ENCODE results near the gene DRAXIN.
A peak's percentile ranks its signal among the peaks of the same experiment; 100 is the strongest.

DRAXIN gene

DNA sequence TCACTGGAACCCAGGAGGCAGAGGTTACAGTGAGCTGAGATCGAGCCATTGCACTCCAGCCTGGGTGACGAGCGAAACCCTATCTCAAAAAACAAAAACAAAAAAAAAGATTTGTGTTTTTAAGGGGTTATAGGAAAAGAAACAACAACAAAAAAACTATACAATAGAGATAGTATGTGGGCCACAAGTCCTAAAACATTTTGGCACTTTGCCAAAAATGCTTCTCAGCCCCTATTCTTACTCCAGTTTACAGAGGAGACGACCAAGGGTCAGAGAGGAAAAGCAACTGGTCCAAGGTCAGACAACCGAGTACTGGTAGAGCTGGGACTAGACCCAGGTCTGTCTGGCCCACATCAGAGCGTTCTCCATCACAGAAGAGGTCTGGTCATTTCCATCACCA is 33.9 kb upstream of the DRAXIN start:
- DNase-seq (ENCODE audit: low read depth): no peak

DNA sequence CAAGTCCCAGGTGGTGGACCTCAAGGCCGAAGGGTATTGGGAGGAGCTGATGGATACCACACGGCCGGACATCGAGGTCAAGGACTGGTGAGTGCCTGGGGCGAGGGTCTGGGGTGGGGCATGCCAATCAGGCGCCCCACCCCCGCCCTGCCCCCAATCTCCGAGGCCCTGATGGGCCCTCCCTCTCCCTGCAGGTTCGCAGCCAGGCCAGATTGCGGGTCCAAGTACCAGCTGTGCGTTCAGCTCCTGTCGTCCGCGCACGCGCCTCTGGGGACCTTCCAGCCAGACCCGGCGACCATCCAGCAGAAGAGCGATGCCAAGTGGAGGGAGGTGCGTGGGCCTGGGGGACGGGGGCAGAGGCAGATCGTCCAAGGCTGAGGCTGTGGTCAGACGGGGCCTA is 33.0 kb upstream of the DRAXIN start:
- no peak for DNase-seq (ENCODE audit: low read depth)

DNA sequence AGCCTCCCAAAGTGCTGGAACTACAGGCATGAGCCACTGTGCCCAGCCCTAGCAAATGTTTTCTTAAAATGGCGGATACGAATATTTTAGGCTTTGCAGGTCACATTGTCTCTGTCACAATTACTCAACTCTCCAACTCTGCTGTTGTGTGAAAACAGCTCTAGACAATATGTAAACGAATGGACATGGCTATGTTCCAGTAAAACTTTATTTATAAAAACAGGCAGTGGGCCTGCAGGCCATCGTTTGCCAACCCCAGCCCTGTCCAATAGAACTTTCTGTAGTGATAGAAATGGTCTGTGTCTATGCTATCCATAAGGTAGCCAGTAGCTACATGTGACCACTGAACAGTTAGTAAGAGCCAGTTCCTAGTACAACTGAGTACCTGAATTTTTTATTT is 31.8 kb upstream of the DRAXIN start:
- DNase-seq (ENCODE audit: low read depth): no peak

DNA sequence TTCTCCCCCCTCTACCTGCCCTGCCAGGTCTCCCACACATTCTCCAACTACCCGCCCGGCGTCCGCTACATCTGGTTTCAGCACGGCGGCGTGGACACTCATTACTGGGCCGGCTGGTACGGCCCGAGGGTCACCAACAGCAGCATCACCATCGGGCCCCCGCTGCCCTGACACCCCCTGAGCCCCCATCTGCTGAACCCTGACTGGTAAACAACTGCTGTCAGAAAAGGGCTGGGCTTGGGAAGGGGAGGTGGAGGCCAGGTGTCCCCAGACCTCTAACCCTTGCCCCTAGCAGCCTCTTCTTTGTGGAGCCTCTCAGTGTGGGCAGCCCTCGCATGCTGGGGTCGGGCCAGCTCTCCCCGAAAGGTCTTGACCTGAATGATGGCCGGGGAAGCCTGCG is 30.4 kb upstream of the DRAXIN start:
- no peak for DNase-seq (ENCODE audit: low read depth)

DNA sequence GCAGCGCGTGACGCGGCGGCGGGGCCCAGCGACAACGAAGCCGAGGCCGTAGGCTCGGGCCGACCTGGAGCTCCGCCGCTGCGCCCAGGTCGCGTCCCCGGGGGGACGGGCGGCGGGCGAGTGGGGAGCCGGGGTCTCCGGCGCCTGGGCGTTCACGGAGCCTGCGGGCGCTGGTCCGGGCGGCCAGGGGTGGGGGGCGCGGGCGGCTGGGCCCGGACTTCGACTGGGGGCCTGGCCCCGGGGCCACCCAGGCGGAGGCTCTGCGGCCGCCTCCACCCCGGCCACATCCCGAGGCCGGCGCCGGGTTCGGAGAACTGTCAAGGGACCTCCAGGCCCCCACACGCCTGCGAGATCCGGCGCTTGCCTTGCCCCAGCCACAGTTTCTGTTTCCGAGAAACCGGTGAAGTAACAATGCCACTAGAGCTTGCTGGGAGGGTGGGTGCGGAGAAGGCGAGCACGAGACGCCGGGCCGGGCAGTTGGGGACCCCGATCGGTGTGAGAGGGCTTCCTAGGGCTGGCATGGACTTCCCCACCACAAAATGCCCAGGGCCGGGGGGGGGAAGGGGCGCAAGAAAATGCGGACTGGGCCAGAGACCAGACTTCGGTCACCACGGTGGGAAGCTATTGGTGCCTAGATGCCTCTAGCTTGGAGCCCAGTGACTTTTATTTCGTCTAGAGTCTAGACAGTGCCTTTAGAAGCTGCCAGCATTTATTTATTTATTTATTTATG is 27.0 kb upstream of the DRAXIN start:
- no peak for DNase-seq (ENCODE audit: low read depth)

DNA sequence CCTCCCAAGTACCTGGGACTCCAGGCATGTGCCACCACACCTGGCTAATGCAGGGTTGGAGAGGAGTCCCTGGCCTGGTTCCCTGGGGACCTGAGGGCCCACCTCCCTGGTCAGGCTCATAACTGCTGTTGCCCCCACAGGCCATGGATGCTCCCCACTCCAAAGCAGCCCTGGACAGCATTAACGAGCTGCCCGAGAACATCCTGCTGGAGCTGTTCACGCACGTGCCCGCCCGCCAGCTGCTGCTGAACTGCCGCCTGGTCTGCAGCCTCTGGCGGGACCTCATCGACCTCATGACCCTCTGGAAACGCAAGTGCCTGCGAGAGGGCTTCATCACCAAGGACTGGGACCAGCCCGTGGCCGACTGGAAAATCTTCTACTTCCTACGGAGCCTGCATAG is 23.0 kb upstream of the DRAXIN start:
- no peak for DNase-seq (ENCODE audit: low read depth)

DNA sequence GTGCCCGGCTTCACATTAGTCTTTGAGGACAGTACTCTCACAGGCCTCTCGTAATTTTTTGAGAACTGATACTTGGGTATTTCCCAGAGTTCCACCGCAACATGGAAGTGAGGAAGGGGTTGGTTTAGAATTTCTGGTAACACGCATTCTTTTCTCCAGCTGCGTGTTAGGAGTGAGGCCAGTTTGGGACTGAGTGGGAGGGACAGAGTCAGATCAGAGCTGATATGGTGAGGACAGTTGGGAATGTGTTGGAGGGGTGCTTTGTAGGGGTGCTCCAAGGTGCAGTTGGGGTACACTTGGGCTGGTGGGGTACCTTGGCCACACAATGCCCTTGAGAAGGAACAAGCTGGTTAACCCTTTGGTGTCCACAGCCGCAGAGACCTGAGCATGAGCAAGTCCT is 20.8 kb upstream of the DRAXIN start:
- no peak for DNase-seq (ENCODE audit: low read depth)

DNA sequence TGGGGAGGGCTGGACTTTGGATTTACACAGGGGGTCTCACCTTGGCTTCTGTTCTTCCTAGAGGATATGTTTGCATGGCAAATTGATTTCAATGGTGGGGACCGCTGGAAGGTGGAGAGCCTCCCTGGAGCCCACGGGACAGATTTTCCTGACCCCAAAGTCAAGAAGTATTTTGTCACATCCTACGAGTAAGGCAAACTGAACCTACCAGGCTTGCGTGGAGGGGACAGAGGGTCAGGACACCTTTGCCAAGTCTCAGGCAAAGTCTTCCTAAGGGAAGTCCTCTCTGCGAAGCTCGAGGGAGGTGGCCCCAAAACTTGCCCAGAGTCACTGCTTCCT is 20.3 kb upstream of the DRAXIN start:
- DNase-seq (ENCODE audit: low read depth): no peak

DNA sequence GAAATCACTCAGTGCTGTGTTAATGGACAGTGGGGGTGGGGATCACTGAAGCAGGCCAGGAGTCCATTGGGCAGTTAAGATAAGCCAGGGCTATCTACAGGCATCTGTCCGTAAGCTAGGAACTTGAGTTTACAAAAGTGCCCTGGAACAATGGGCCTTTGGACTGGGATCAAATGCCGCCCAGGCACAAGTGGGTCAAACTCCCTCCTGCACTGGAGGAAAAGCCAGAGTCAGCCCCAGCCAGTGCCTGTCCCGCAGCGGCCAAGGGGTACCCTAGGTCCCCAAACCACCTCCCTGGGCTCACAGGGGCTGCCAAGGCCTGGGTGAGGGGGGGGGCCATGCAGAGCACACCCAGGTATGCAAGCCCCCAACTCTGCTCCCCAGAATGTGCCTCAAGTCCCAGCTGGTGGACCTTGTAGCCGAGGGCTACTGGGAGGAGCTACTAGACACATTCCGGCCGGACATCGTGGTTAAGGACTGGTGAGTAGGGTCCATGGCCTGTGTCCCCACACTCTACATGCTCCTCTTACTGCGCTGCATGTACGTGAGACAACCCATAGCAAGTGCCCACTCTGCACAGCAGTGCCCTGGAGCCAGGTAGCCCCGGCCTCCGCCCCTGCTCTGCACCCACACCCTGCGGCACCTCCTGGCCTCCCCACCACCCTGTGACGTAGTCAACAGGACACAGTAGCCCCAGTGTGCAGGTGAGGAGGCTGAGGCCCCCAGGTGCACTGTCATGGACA is 19.8 kb upstream of the DRAXIN start:
- DNase-seq (ENCODE audit: low read depth): no peak

DNA sequence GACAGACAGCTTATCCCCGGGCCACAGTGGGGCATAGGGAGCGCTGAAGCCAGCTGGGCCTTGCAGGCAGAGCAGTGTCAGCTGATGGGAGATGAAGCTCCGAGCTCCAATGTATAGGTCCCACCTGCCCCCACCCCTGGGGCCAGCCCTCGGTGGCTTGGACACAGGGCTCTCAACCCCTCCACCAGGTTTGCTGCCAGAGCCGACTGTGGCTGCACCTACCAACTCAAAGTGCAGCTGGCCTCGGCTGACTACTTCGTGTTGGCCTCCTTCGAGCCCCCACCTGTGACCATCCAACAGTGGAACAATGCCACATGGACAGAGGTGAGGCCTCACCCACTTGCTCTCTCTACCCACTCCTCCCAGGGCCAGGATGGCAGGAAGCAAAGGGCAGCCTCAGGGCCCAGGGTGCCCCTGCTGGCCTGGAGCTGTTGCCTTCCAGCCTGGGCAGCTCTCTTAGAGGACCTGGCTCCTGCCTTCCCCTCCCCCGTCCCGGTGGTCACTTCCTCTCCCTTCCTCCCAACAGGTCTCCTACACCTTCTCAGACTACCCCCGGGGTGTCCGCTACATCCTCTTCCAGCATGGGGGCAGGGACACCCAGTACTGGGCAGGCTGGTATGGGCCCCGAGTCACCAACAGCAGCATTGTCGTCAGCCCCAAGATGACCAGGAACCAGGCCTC is 18.3 kb upstream of the DRAXIN start:
- DNase-seq (ENCODE audit: low read depth): no peak

DNA sequence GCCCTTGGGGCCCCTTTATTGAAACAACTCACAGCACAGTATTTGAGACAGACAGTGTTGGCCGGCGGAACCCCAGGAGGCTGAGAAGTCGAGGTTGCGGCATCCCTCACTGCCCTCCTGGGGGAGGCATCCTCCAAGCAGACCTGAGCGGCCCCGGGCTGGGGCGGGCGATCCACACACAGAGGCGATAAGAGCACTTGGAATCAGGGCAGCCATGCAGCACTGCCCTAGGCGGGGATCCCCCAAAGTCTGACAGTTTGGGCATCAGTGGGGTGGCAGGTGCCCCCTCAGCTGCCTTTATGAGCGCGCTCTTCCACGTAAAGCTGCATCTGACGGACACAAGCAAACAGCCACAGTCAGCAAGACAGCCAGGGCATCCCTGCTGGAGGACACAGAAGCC is 17.0 kb upstream of the DRAXIN start:
- DNase-seq (ENCODE audit: low read depth): no peak

DNA sequence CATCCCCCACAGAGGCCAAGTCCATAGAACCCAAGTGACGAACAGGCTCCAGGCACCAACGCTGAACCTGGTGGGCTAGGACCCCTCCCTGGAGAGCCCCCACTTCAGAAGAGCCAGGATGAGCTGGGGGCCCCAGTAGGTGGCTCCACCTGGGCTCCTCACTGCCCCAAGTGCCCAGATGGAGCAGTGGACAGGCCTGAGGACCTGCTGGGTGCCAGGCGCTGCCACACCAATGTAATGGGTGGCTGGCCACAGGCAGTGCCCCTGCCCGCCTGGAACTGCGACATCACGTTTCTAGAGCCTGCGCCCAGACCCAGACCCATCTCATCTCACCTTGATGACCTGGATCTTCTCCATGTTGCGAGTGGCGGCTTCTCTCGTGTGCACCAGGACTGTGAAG is 16.2 kb upstream of the DRAXIN start:
- DNase-seq (ENCODE audit: low read depth): no peak

DNA sequence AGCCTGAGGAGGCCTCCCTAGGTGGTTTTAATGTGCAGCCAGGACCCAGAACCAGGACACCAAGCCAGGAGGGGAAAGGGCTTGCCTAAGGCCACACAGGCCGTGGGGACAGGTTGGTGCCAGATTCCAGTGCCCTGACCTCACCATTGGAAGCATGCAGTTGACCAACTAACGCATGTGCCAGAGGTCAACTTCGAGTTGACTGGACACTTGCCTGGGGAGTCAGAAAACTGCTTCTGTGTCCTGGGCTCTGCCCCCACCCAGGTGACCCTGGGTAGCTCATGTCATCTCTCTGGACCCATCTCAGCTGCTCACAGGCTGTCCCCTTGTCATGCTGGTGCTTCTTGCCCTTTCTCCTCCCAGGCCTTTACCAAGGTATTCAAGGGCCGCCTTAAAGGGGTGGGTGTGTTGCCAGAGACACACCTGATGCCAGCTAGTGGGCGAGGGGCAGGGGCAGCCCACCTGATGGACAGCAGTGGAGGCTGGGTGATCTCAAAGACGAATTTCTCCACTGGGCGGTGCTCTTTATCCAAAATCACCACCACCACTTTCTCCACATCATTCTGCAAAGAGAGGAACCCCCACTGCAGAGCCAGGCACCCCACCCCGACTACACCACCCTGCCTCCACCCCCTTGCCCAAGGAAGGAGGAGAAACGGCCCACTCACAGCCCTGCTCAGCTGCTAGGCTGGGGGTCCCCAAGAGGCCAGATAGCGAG is 15.0 kb upstream of the DRAXIN start:
- DNase-seq (ENCODE audit: low read depth): no peak

DNA sequence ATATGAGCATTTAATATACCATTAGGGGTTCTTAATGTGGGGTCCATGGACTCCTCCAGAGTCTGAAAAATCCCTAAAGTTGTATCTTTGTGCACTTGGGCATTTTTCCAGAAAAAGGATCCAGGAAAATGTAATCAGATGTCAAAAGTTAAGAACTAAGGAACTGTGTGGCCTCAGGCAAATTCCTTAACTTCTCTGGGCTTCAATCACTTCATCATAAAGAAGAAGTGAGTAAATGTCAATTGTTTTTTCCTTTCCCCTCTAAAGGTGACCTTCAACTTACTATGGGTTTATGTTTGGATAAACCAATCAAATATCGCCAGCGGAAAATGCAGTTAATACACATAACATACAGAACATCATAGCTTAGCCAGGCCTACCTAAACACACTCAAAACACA is 13.1 kb upstream of the DRAXIN start:
- no peak for DNase-seq (ENCODE audit: low read depth)

DNA sequence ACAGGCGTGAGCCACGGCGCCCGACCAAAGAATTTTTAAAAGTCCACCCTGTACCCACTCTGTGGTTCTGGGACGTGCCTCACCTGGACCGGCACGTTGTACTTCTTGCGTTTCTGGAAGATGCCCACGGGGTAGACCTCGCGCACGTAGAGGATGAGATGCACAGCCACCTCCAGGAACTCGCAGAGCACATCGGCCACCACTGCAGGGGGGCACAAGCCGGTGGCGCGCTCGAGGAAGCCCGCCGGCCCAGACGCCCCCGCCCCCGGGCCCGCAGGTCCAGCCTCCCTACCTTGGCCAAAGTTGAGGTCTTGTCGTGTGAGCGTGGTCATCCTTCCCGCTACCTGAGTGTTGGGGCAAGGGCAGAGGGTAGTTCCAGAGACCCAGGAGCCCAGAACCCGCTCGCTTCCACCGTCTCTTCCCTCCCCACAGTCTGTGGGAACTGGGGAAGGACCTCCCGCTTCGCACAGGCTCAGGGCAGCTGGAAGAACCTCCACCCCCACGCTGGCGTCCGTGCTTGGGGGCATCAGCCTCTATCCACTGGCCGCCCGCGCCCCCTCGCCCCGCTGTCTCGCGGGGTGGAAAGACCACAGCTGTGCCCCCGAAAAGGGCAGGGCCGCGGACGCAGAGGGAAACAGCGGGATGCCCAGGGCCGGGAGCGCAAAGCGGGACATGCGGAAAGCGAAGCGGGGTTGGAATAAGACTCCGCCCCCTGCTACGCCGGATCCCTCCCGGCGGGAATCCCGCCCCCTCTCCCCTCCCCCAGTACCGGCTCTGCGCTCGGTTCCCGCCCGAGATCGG is 11.0 kb upstream of the DRAXIN start:
- no peak for DNase-seq (ENCODE audit: low read depth)

DNA sequence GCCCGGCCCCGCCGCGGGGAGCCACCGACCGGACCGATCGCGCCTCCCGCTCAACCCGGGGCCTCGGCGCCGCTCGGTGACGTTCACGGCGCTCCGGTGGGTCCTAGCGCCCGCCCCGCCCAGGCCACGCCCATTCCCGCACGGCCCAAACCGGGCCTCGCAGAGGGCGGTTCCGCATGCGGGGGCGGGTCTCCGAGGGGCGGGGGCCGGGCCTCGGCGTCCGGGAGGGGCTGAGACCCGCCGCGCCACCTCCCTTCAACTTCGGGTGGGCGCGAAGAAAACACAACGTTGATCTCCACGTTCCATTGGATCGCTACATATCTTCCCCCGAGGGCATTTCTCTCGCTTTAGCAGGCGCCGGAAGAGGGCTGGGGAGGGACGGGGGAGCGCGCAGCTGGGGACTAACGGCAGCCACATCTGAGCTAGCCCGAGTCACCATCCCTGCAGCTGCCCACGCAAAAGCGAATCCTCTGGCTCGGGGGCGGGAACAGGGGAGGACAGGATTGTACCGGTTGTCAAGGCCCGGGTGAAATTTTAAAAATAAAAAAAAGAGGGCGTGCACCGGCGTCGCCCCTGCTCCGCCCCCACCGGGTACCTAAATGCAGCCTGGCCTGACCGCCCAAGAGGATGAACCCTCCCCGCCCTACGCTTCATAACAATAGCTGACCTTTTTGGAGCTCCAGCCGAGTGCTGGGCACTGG is 10.3 kb upstream of the DRAXIN start, which contains the start of gene MAD2L2:
Gene MAD2L2, minus strand, starts transcription at position 78 of the 701 bp plus-strand sequence. CDS start 547 bp downstream, outside the sequence.
- DNase-seq (ENCODE audit: low read depth): peak; percentile 50

DNA sequence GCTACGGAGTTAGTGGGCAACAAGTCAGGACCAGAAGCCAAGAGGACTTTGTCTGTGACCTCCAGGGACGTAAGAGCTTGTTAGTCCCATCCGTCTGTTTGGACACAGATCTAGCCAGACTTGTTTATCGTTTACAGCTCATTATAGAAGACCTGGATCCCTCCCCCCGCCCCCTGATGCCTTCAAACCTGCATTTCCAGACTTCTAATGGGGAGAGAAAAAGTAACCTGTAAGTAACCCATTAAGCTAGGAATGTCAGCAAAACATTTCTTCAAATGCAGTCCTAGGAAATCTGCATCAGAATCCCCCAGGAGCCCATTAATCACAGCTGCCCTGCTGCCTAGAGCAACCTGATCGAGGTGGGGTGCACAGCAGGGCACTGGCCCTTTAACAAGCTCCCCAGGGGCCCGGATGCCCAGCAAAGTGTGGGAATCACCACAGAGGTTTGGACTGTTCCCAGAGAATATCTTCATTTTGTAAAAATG is 9.2 kb upstream of the DRAXIN start:
- DNase-seq (ENCODE audit: low read depth): no peak

DNA sequence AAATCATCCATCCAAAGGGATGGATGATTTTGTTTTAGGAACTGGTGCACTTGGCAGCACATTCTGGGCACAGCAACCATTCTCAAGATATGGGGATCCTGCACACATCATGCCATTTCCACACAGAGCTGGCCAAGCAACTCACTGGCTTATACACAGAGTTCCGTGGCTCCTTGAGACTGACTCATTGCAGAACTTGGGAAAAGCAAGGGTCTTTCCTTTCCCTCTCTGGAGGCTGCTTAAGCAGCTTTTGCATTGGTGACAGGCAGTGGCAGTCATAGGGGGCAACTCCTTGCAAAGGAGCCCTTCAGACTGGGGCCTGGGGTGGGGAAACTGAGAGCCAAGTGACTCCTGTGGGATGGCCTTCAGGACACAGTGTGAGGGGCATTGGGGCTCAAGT is 8.7 kb upstream of the DRAXIN start:
- DNase-seq (ENCODE audit: low read depth): no peak

DNA sequence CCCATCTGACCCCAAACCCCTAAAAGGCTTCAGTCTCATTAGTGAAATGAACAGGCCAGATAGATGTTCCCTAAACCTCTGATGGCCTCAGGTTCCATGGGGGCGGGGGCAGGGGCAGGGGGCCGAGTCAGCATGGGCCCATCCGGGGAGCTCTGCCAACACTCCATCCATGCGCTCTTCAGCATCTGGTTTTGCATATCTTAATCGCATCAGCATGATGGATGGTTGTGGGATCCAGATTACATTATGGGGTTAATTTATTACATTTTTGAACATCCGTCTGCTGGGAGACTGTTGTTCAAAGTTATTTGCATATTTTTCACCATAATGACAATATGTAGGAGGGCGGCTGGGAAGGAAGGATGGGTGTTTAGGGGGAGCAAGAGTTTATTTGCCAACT is 7.4 kb upstream of the DRAXIN start:
- no peak for DNase-seq (ENCODE audit: low read depth)

DNA sequence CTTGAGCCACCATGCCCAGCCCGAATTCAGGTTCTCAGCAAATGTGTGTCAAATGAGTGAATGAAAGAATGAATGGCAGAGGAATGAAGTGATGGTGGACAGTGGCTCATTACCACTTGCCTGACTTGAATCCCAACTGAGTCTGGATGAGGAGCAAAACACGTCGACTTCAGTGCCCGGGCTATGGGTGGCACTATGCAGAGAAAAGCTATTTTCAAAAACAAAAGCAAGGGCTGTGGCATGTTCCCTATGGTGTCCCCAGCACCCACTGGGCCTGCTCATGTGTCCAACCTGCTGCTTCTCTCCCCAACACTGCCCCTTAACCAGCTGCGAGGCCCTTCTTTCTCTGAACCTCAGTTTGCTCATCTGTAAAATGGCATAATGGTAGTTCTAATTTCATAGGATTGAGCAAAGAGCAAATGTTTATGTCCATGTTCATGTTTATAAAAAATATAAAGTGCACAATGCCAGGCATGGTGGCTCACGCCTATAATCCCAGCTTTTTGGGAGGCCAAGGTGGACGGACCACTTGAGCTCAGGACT is 6.2 kb upstream of the DRAXIN start:
- no peak for DNase-seq (ENCODE audit: low read depth)

DNA sequence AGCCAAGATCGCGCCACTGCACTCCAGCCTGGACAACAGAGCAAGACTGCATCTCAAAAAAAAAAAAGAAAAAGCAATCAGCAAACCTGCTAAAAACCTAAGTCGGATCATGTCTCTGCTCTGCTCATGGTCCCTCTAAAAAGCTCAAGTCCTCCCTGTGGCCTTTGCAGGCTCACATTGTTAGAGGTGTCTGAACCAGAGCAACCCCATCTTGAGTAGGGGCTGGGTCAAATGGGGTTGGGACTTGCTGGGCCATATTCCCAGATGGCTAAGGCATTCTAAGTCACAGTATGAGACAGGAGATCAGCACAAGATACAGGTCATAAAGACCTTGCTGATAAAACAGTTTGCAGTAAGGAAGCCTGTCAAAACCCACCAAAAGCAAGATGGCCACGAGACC is 3.0 kb upstream of the DRAXIN start:
- DNase-seq (ENCODE audit: low read depth): no peak
